Measurements from ENCODE around the gene ZNF747. TPM values are rescaled to one million over a fixed set of nuclear protein-coding genes. Genes with fewer than 3 reads are reported as not detected.

Gene ZNF747
- polyA plus RNA-seq (2011; rRNA removed) (5.5 and 6.4 TPM in 2 replicates), polyA minus RNA-seq (2011; rRNA and poly(A)+ RNA removed) (3.8 and 4.9 TPM in 2 replicates)

GRCh38 chr16:30534368-30535105 lies at the start of gene ZNF747:
ZNF747 (minus strand) TSS chr16:30534858; CDS start chr16:30534679, 179 bp downstream.
- DNase-seq (ENCODE audit: low read depth) = no peak
- ChIA-PET POLR2A (no interaction called here), CTCF (interaction anchor here (1.0 to 2.6 kb wide), 7 partner anchors 9 to 116 kb away, joined by 3 to 13 read pairs (median 5); partner anchors contain the start of genes DCTPP1, PRR14 and ZNF764)
- H3K4me3 ChIP-seq (ENCODE audit: low read depth, low read length) = peak within 1 kb of the TSS; percentile 56
- H3K27me3 ChIP-seq (ENCODE audit: control insufficient read depth, insufficient read depth, low read length) = no peaks in the 10 kb centered on the region
- H3K36me3 ChIP-seq (ENCODE audit: control insufficient read depth, insufficient read depth, low read length) = peaks cover 2% of the 10 kb centered on the region
- TF ChIP-seq CTCF (IDR thresholded peaks at IDR 0.05; ENCODE audit: insufficient read depth, low read depth, low read length) = no peak

GRCh38 chr16:30582611-30583340 lies 48.1 kb upstream of the ZNF747 start:
- H3K36me3 ChIP-seq (ENCODE audit: control insufficient read depth, insufficient read depth, low read length) = peaks cover 19% of the 10 kb centered on the region
- ChIA-PET POLR2A (no interaction called here), CTCF (no interaction called here)
- H3K27me3 ChIP-seq (ENCODE audit: control insufficient read depth, insufficient read depth, low read length) = no peaks in the 10 kb centered on the region
- no peak for TF ChIP-seq CTCF (IDR thresholded peaks at IDR 0.05; ENCODE audit: insufficient read depth, low read depth, low read length)
- DNase-seq (ENCODE audit: low read depth) = no peak
- no peak overlapping the region for H3K4me3 ChIP-seq (ENCODE audit: low read depth, low read length)

- ChIA-PET POLR2A (no interaction called here), CTCF (interaction anchor here (1.2 to 1.4 kb wide), 2 partner anchors 9 to 17 kb away, joined by 3 read pairs; no protein-coding TSS in a partner anchor)
- Histone ChIP-seq H3K27me3 (ENCODE audit: control insufficient read depth, insufficient read depth, low read length) (no peaks in the 10 kb centered on the region), H3K4me3 (ENCODE audit: low read depth, low read length) (no peak overlapping the region), H3K36me3 (ENCODE audit: control insufficient read depth, insufficient read depth, low read length) (peaks cover 19% of the 10 kb centered on the region)
- DNase-seq (ENCODE audit: low read depth) = no peak
- no peak for TF ChIP-seq CTCF (IDR thresholded peaks at IDR 0.05; ENCODE audit: insufficient read depth, low read depth, low read length)
Measured at GRCh38 chr16:30581457-30581856, 46.8 kb upstream of the ZNF747 start.

GRCh38 chr16:30574678-30575077 lies 40.0 kb upstream of the ZNF747 start:
- no peaks in the 10 kb centered on the region for H3K27me3 ChIP-seq (ENCODE audit: control insufficient read depth, insufficient read depth, low read length)
- peaks cover 4% of the 10 kb centered on the region; the same call in 1 of the 2 replicates for H3K36me3 ChIP-seq (ENCODE audit: control insufficient read depth, insufficient read depth, low read length)
- ChIA-PET CTCF (no interaction called here), POLR2A (no interaction called here)
- DNase-seq (ENCODE audit: low read depth) = no peak
- no peak overlapping the region for H3K4me3 ChIP-seq (ENCODE audit: low read depth, low read length)
- TF ChIP-seq CTCF (IDR thresholded peaks at IDR 0.05; ENCODE audit: insufficient read depth, low read depth, low read length) = no peak

Measured in BJ (cell line).